Testis (tissue), 2 donors: ENCODE results near the gene GNB3.

Experiments used
- POLR2A ChIP-seq: fragments of 450-650 bp; IDR thresholded peaks from one replicate; pipeline ENCODE4 v1.6.1; 2017; ENCODE audit warnings: antibody characterized with exemption, mild to moderate bottlenecking, moderate library complexity
- TF ChIP-seq, protein P1 (sequence below), 3 experiments: fragments of 450-650 bp in 2 of 3; fragments of 200-600 bp in 1 of 3; sonication (generic) in 1 of 3; IDR thresholded peaks; one replicate each; pipeline ENCODE4 v1.5.1; 2016 to 2019; ENCODE audit warnings: antibody characterized with exemption in 3 of 3, mild to moderate bottlenecking in 2 of 3, moderate library complexity in 1 of 3

GRCh38 chr12:6849976-6850560 is 9.3 kb downstream of the GNB3 start:
- TF ChIP-seq, protein P1, sequence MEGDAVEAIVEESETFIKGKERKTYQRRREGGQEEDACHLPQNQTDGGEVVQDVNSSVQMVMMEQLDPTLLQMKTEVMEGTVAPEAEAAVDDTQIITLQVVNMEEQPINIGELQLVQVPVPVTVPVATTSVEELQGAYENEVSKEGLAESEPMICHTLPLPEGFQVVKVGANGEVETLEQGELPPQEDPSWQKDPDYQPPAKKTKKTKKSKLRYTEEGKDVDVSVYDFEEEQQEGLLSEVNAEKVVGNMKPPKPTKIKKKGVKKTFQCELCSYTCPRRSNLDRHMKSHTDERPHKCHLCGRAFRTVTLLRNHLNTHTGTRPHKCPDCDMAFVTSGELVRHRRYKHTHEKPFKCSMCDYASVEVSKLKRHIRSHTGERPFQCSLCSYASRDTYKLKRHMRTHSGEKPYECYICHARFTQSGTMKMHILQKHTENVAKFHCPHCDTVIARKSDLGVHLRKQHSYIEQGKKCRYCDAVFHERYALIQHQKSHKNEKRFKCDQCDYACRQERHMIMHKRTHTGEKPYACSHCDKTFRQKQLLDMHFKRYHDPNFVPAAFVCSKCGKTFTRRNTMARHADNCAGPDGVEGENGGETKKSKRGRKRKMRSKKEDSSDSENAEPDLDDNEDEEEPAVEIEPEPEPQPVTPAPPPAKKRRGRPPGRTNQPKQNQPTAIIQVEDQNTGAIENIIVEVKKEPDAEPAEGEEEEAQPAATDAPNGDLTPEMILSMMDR (IDR thresholded peaks at IDR 0.05): no peak
- TF ChIP-seq POLR2A: no peak
